GM19372 (cell line): ENCODE data around the gene REG4.
"Not testable (repeated sequence)": the region's sequence is repeated elsewhere in the genome, so short reads cannot be mapped to it uniquely, and the experiment has no call there.

ENCODE experiments used
- ATAC-seq: cut with Tn5 transposase; IDR thresholded peaks from one replicate; pipeline ENCODE4 v1.9.1; 2021; ENCODE audit warnings: mild to moderate bottlenecking, low read depth, moderate library complexity; ENCODE audit not compliant: unreplicated experiment

REG4 gene

DNA sequence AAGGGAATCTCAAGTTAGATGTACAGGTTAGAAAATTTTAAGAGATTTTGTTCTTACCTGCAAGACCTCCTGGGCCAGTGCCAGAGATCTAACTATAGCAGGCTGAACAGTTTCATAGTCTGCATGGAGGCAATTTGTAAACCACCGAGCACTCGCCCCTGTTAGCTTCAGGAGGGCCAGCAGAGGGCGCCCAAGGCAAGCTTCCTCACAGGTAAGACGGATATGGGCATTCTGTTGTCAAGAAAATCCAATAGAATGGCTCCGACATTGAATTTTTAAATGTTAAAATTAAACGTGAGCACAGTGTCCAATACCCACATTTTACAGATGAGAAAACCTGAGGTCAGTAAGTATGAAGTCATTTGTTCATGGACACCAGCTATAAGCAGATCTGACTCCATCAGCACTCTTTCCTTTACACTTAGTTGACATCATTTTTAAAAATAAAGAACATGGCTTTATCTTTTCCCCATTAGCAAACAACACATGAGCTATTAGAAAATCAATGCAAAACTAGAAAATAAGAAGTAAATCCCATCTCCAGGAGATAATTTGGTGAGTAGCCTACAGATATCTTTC is 2.2 kb downstream of the REG4 start:
- peak; percentile 82 for ATAC-seq

DNA sequence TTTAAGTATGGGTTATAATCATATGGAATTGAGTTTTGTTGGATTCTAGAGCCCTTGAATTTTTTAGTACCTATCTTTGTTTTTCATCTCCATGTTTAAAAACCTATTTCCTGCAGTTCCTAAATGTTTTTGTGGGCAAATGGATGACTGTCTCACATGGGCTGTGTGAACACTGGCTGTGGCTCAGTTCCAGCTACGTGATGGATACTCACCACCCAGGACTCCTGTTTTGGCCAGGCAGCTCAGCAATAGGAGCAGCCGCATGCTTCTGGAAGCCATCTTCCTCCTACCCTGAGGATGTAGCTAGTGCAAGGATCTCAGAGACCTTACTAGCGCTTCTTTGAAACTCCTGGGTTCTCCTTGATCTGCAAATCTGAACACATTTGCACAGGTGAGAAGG is 2.8 kb downstream of the REG4 start:
- no peak for ATAC-seq

DNA sequence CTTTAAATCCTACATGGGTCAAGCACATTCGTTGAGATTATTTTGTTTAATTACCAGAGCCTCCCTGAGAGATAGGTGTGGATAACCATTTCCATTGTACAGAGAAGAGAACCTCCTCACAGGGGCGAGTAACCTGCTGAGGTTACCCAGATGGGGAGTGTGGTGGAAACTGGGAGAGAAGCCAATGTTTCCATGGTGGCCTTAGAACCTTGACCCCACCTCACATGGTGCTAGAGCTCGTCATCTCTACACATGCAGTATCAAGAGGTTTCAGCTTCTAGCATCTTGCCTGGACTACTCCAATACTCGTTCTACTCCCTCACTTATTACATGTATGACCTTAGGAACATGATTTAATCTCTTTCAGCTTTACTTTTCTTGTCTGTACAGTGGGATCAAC is 4.8 kb downstream of the REG4 start:
- no peak for ATAC-seq

DNA sequence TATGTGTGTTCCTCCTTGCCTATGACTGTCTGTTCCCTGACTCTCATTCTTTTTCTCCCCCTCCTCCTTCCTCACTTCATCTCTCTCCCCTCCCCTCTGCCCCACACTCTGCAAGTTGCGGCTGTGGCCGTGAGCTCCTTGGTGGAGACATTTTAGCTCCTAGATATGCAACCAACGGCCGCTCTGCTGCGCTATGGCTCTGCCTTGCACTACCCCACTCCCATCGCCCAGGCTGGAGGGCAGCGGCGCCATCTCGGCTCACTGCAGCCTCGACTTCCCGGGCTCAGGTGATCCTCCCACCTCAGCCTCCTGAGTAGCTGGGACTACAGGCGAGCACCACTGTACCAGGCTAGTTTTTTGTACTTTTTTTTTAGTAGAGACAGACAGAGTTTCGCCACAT is 5.5 kb downstream of the REG4 start:
- ATAC-seq, result no peak

DNA sequence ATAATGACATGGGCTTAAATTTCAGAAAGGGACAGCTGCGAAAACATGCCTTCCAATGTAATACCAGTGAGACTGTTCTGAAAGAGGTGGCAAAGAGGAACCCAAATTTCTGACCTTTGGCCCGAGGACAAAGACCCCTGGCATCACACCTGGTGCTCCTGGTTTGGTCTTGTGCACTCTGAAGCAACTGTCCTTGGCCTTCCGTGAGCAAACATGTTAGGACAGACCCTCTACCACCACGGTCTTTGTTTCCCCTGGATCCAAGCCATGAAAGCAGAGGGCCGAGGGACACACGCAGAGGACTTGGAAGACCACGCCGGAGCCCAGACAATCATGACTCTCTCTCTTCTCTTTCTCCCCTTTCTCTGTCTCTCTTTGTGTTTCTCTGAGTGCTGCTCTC is 6.0 kb downstream of the REG4 start:
- no peak for ATAC-seq

DNA sequence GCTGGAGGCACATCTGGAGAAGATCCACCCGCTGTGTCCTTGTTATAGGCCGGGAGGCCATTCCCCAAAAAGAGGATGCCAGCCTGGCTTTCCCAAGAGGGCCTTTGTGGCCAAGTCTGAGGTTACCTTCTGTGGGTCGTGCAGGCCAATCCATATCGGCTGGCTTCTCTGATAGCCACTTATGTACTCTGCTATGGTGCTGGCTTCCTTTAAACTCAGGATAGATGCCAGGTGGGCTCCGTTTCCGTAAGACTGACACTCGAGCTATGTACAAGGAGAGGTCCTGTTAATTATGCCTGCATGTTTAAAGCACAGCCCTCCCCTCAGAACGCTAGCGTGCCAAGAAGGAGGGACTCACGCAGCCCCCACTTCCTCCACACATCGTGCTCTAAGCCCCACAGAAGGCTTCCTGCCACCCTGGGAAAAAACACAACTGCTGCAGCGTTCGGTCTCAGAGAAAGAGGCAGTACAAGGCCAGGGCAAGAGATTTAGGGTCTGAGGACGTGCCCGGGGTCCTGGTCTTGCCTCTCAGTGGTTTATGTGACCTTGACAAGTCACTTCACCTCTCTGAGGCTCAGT is 11.6 kb downstream of the REG4 start:
- no peak for ATAC-seq

DNA sequence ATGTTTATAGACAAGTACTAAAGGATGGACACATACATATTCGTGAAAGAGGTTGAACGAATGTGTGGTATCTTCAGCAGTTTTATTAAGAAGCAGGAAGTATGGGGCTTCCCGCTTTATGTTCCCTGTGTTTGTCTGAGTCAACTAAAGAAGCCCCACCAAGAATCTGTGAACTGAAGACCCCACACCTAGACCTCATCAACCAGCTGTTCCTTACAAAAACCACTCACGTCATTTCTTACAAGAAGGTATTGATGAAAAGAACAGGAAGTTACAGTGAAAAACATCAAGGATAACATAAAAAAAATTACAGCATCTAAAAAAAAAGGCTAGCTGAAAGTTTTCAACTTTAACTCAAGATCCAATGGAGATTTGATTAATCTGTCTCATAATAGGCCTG is 12.3 kb downstream of the REG4 start:
- ATAC-seq, result no peak

DNA sequence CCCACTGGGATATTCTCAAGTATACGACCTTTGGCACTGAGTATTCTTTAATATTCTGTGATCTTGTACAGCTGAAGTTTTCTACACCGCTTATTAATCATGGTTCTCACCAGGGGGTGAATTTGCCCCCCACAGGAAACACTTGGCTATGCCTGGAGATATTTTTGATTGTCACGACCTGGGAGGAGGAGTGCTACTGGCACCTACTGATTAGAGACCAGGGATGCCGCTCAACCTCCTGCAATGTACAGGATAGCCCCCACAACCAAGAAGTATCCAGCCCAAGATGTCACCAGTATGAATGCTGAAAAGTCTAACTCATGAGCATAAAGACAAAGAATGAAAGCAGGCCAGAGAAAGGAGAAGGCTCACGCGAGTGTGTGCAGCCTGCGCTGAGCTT is 13.7 kb downstream of the REG4 start:
- ATAC-seq, result no peak

DNA sequence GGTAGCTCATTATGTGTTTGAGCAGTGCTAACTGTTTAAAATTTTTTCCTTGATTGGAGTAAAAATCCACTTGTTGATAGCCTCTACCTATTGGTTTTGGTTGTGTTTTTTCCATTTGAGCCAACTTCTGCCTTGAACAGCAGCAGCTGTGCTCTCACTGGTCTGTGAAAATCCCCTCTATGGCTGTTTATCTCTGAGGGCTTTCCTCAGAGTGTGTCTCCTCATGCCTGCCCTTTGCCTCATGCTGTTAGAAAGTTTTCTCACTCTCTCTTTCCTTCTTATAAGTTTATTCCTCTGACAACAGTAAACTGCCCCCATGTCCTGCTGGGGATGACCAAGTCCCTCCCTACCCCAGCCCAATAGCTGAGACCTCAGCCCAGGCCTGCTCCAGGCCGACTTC is 14.1 kb downstream of the REG4 start:
- ATAC-seq, result no peak

DNA sequence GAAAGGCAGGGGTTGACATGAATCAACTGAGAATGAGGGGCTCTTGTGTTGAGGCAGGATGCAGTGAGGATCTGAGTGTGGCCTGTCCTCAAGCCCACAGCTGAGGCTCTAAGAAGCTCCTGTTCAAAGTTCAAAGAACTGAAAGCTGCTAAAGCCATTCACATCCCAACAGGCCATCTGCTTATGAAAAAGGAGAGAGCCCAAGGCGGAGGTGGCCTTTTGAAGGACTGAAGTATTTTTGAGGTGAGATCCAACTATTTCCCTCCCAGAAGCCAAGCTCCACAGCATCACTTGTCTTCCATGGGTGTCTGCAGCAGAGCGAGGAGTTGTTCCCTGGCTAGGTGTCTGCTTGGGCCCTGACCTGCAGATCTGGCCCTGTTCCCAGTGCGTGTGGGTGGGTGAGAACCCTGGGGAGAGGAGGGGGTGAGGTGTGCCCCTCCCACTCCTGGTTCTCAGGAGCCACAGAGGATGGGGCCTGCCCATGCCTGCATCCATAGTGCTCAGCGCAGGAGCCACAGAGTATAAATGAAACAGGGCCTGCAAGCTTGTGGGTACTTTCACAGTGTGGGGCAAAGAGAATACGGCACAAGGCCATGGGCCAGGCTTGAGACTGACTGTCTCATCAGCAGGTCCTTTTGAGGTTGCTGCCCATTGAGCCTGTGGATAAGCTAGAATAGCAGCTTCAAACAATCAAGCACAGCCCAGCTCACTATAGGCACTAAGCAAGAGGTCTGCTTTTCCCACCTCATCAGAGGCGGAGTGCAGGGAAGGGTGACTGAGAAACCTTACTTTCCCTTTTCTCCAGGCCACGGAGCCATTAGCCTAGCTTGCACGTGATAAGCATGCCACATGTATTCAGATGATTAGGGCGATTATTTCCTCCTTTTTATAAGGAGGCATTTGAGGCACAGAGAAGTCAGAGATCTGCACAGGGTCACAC is 15.7 kb downstream of the REG4 start:
- ATAC-seq, result no peak

DNA sequence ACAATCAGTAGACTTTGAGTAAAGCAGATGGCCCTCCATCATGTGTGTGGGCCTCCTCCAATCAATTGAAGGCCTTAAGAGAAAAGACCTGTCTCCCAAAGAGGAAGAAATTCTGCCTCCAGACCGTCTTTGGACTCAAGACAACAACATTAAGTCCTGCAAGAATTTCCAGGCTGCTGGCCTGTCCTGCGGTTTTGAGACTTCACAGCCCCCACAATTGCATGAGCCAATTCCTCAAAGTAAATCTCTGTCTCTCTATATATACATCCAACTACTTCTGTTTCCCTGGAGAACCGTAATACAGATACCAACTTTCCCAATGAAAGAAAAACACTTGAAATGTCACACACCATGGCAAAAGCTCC is 16.4 kb downstream of the REG4 start:
- no peak for ATAC-seq

DNA sequence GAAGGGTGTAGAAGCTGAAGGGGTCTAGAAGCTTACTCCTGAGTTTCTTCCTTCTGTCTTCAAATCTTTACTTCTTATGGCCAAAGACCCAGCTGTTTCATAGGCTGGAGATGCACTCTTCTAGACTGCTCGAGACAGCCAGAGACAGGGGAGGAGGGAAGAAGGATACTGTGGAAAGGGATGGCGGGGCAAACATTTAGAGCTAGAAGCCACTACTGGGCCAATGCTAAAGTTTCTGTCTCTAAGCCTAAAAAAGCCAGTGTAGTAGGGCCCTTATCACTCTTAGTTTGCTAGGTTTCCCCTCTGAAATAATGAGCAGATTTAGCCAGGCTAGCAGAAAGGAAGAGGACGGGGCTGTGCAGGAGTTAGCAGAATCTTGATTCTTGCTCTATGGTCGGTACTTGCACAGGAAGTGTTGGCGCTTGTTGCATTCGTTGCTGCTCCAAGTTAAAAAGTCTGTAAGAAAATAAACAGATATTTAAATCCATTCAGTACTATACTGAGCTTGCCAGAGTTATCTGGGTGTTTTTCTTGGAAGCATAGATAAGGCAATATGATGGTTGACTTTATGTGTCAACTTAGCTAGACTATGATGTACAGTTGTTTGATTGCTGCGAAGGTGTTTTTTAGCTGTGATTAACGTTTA is 16.9 kb downstream of the REG4 start:
- no peak for ATAC-seq

DNA sequence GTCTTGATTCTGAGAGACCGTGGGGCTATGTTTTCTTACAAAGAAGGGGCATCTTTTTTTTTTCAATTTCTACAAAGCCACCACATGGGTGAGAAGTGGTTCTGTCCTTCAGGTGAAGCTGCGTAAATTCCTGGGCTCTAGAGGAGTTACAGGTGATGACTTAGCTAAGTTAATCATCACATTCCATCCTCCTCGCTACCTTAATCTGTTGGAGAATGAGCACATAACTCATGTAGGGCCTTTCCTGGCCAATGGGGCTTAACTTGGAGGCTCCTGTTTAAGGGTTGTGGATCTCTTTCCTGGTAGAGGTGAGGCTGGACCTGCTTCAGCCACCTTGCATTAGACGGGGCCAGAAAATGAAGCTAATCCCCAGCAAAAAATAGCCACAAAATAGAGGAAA is 19.9 kb downstream of the REG4 start:
- ATAC-seq, result no peak

DNA sequence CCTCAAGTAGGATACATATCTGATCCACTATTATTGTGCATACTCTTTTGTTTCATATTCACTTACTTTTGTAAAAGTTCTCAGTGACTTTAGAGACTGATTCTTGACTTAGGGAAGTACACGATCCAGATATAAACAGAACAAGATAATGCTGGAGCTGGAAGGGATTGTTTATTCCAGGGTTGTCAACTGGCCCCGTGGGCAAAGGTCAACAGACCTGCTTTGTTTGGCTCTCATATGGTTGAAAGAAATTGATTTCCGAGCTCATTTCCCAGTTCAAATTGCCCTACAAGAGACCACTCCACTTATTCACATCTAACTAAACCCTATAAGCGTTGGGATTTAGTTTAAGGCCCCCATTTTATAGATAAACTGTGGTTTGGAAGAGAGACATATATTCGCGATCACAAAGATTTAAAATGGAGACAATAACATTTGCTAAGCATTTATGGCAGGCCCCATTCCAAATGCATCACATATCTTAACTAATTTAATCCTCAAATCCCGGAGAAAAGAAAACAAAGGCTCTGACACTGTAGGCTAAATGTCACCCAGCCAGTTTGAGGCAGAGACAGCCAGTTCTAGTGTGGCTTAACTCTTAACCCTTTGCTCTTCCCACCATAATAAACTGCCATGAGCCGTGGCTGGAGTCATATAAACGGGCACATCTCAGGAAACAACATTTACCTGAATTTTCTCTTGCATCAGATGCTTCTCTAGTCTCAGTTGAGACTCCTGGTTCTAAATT is 20.6 kb downstream of the REG4 start:
- ATAC-seq, result no peak

DNA sequence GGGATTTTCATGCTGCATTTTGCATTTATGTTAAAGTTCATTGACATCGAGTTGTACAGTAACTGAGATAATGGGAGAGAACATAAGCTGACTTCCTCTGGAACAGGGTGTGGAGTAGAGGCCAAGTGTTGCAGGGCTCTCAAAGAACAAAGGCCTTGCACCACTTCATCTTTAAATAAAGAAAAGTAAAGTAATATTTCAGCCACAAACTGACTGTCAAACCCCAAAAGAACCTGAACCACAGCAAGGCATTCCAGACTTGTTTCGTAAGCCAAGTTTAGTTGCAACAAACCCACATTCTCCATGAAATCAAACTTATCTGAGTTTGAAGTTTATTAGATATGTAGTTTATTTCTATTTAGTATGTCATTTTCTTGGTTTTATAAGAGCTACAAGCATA is 23.5 kb downstream of the REG4 start:
- ATAC-seq, result no peak

DNA sequence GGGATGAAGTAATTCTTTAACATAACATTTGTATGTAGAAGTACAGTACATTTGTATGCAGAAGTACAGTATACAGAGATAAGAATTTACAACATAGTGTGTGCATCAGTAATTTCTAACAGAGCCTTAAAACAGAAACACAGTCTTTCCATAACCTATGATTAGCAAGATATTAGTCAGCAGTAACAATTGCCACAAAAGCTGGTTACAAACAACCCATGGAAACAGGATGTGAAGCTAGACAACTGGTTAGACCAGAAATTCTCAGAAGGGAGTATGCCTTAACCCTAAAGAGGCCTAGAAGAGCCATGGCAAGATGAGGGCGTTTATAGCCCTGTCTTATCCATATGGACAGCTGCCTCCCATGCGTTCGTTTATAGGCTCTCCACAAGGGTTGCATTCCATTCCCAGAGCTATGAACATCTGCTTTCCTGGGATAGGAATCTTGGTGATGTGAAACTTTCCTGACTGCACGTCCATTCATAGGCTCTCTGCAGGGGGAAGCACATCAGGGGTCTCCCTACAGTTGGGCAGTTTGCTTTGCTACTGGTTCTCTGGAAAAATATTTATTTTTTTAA is 24.7 kb downstream of the REG4 start:
- ATAC-seq, result not testable (repeated sequence)

DNA sequence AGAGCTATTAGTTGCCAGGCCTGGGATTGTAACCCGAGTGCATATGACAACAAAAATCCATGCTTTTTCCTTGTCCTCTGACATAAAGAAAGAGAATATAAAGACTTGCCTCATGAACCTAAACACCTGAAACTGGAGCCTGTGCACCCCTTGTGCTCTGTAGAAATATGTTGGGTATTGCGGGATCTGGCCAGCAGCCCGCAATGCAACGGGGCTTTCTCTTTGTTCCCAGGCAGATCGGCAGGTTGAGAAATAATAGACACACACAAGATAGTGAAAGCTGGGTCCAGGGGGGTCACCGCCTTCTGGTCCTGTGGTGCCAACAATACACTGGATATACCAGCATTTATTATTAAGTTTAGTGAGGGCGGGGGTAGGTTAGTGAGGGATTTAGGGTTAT is 25.2 kb downstream of the REG4 start:
- ATAC-seq, result not testable (repeated sequence)

DNA sequence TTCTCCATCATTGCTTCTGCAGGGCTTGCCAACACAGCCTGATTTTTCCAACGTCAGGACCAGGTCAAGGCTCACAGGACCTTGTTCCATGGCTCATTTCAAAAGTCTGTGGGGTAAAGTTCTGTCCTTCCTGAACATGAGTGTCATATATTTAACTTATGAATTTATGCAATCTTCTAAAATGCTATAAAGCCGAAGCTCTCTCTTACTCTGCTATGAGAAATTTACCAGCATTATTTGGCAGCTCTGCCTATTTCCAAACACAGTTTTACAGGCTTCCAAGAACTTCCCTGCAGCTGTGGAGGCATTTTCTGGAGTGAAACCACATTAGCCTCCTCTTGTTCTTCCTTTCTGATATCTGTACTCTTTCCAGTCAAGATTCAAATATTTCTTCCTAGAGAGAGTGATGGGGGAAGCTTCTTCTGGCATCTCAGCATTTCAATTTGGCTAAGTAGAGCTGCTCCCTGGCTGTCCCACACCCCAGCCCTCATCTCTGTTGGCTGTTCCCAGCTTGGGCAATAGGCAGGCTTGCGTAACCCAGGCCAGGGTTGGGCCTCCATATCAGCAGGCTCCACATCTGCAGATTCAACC is 27.0 kb downstream of the REG4 start:
- no peak for ATAC-seq

DNA sequence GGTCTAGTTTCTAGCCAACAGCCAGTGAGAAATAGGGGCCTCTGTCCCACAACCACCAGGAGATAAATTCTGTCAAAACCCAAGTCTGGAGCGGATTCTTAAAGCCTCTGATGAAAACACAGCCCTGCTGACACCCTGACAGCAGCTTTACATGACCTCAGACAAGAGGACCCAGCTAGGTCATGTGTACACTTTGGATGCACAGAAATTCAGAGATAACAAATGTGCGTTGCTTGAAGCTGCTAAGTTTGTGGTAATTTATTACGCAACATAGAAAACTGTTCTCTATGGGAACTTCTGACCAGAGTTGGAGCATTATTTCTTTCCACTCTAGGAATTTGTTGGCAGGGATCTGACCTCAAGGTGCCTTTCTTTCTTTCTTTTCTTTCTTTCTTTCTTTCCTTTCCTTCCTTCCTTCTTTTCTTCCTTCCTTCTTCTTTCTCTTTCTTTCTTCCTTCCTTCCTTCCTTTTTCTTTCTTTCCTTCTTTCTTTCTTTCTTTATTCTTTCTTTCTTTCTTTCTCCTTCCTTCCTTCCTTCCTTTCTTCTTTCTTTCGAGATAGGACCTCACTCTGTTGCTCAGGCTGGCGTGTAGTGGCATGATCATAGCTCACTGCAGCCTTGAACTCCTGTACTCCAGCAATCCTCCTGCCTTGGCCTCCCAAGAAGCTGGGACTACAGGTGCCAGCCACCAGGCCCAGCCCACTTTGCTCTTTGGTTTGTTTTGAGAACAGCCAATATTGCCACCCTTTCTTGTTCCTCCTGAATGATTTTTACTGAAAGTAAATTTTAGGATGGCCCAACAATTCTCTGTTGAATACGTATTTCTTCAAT is 27.7 kb downstream of the REG4 start:
- no peak for ATAC-seq
